Ramos (cell line): ENCODE data around the gene PDIA6.

Experiments
- in situ Hi-C: fragments of 300-500 bp; cut with MboI; formaldehyde crosslinking; loops from one replicate; pipeline ENCODE4 v1.14.3; 2022; ENCODE audit warnings: low sequenced_read_pairs; ENCODE audit not compliant: unreplicated experiment

The PDIA6 gene, protein sequence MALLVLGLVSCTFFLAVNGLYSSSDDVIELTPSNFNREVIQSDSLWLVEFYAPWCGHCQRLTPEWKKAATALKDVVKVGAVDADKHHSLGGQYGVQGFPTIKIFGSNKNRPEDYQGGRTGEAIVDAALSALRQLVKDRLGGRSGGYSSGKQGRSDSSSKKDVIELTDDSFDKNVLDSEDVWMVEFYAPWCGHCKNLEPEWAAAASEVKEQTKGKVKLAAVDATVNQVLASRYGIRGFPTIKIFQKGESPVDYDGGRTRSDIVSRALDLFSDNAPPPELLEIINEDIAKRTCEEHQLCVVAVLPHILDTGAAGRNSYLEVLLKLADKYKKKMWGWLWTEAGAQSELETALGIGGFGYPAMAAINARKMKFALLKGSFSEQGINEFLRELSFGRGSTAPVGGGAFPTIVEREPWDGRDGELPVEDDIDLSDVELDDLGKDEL

DNA sequence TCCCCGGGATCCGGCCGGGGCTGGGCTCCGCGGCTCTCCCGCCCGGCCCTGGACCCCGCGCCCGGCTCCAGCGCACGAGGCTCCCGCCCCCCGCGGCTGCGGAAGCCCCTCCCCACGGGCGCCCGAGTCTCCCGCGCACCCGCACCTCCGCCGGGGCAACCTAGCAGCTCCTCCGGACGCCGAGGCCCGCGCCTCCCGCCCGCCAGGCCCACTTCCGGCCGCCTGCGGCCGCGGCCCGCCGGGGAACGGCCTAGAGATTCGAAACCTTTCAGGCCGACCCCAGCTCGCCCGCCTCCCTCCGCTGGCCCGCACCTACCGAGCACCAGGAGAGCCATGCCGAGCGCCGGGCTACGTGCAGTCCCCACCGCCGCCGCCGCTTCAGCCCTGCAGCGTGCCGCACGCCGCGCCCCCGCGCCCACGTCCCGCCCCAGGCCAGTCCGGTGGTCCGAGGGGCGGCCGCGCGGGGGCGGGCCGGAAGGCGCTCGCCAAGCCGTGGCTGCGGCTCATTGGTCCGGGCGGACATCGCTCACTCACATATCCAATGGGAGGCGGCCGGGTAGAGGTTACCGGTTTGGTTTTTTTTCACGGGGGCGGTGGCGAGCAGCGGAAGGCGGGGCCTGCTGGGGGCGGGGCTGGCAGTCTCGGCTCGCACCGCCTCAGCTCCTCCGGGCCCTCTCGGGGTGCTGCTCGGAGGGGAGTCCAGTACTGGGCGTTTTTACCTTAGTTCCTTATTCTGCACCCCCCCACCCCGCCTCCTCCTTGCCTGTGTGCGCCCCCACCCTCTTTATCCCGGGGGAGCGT, at the start of gene PDIA6:
Gene PDIA6, minus strand, starts transcription at position 424 of the 801 bp plus-strand sequence. Its CDS starts 89 bp downstream, at position 335.
- in situ Hi-C loops: loop anchor here (25.0 kb wide), 1 partner anchor 950 kb away; no protein-coding TSS in a partner anchor

DNA sequence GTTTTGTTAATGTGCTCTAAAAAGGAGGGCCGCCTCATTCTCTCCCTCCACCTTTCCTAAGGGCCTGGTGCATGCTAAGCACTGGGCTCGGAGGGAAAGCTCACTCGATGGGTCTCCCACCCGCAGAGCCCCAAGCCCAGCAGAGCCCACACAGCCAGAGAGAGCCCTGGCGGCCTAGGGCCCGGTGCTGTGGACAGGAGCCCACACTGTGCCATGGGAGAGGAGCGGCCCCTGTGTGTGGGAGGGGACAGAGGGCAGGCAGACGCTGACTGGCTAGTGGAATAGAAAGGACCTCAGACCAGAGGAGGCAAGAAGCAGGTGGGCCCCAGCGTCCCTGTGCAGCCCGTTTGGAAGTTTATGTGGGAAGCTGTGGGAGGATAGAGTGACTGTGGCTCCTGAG, 49.7 kb upstream of the PDIA6 start:
- in situ Hi-C loops: no loop called here

DNA sequence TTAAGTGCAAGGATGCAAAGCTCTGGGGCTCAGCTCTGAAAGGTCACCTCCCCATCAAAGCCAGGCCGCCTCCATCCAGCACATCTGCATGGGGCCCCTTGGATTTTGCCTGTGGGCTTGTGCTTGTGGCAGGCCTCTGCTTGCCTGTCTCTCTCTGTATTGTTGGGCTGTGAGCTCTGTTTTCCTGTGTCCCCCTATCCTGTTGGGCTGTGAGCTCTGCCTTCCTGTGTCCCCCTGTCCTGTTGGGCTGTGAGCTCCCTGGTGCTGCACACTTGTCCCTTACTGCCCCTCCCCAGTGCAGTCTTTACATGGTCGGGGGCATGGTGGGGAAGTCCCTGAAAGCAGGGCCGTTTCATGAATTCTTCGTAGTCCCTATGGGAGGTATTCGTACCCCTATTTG, 49.2 kb upstream of the PDIA6 start:
- in situ Hi-C loops: no loop called here

DNA sequence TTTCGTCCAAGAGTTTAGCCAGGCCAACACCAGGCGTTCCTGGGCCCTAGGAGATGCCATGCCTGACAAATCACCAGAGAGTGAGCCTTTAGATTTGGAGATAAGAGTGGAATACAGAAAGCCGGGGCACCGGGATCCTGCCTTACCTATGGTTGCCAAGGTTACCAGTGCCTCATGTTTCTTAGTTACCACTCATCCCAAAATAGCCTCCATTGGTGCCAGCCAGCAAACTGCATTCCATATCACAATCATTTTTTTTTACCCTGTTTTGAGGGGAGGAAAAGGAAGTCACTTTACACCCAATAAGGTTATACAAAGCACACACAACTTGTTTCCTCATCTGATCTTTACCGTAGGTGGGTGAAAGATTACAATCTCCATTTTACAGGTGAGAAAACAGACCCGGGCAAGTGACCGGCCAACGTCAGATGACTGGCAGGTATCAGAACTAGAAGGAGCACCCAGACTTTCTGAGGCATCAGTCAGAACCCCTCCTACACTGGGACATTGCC, 48.3 kb upstream of the PDIA6 start:
- in situ Hi-C loops: no loop called here

- in situ Hi-C loops: no loop called here
Measured at GRCh38 chr2:10860081-10860813, 47.7 kb upstream of the PDIA6 start.

DNA sequence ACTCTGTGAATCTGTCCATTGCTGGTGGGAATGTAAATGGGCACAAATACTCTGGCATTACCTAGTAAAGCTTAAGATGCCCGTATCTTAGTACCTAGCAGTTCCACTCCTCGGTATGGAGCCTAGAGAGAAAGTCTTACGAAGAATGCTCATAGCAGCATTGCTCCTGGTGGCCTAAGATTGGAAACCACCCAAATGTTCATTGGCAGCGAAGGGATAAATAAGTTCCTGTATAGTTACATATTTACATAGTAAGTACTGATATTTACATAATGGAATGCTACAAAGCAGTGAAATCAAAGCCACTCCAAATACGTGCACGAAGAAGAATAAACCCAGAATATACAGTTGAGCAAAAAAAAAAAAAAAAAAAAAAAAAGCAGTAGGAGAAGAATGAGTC, 46.7 kb upstream of the PDIA6 start:
- in situ Hi-C loops: no loop called here

GRCh38 chr2:10848541-10848940, 36.0 kb upstream of the PDIA6 start:
- in situ Hi-C loops: loop anchor here (25.0 kb wide), 2 partner anchors 589 to 739 kb away; no protein-coding TSS in a partner anchor

GRCh38 chr2:10847008-10847407, 34.4 kb upstream of the PDIA6 start:
- in situ Hi-C loops: loop anchor here (25.0 kb wide), 2 partner anchors 590 to 740 kb away; no protein-coding TSS in a partner anchor

DNA sequence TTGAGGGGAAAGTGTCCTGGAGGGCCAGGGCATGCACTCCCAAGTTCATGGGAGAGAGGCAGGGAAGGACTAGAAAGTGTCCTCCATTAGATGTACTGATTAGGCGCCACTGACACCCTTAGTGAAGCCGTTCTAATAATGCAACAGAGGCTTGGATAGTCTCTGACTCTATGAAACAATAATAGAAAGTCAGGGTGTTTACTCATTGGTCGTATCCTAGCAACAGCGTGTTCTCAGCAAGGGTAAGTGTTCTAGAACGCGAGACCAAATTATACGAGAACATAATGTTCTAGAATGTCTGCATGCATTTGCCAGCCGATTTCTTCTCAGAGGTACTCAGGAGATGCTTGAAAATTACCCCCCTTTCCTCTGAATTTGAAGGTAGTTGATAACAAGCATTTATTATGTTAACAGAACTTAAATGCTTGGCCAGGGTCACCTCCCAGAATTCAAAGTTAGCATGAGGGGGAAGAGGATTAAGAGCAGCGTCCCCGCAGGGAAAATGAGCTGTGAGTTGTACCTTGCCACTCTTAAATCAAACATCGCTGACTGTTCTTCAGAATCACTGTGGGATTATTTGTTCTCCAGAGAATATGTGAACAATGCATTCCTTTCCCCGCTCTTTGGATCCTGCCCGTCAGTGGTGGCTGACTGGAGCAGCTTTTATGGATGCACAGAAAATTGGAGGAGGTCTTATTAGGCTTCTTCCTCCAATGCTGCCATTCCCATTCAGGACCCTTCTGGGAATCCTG, 33.7 kb upstream of the PDIA6 start:
- in situ Hi-C loops: loop anchor here (25.0 kb wide), 2 partner anchors 591 to 741 kb away; no protein-coding TSS in a partner anchor

DNA sequence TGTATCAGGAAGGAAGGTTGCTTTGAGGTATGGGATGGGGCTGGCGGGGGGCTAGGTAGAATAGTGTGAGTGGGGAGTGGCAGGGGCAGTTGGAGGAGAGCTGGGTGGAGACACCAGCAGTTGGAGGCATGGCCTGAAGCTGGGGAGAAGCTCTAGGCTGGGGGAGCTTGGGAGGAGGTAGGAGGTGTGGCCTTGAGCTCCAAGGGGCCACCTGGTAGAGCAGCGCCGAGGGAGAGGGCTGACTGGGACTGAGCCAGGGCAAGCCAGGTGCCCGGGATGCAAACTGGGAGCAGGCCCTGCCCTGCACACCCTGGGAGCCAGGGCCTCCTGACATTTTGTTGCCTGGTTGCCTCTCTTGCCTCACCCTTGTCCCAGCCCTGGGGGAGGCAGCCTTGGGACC, 33.1 kb upstream of the PDIA6 start:
- in situ Hi-C loops: loop anchor here (25.0 kb wide), 2 partner anchors 592 to 742 kb away; no protein-coding TSS in a partner anchor

- in situ Hi-C loops: loop anchor here (25.0 kb wide), 2 partner anchors 593 to 743 kb away; no protein-coding TSS in a partner anchor
Measured at GRCh38 chr2:10844097-10844496, 31.5 kb upstream of the PDIA6 start.

DNA sequence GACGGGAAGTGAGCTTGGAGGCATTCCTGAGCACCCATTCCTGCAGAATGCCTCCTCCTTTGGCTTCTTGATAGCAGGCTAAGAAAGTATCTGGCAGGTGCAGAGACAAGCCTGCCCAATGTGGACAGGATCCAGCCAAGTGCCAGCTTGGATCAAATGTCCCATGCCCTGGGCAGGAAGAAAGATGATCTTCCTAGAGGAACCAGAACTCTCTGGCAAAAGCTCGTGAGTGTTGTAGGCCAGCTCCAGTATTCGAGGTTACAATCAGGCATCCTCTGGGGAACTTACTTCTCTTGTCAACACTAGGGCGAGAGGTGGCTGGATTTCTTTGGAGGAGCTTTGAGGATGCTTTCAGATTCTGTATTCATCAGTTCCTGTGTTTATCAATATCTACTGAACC, 29.9 kb upstream of the PDIA6 start:
- in situ Hi-C loops: loop anchor here (25.0 kb wide), 2 partner anchors 595 to 745 kb away; no protein-coding TSS in a partner anchor

GRCh38 chr2:10841547-10842219, 29.1 kb upstream of the PDIA6 start:
- in situ Hi-C loops: loop anchor here (25.0 kb wide), 2 partner anchors 596 to 746 kb away; no protein-coding TSS in a partner anchor

- in situ Hi-C loops: loop anchor here (5.0 to 25.0 kb wide), 3 partner anchors 287 to 747 kb away; no protein-coding TSS in a partner anchor
Measured at GRCh38 chr2:10839813-10840212, 27.2 kb upstream of the PDIA6 start.

- in situ Hi-C loops: loop anchor here (5.0 to 25.0 kb wide), 3 partner anchors 289 to 749 kb away; no protein-coding TSS in a partner anchor
Measured at GRCh38 chr2:10838734-10839133, 26.1 kb upstream of the PDIA6 start.

- in situ Hi-C loops: loop anchor here (5.0 to 25.0 kb wide), 3 partner anchors 290 to 750 kb away; no protein-coding TSS in a partner anchor
Measured at GRCh38 chr2:10837298-10838266, 25.0 kb upstream of the PDIA6 start.
